HL-60 (cell line): ENCODE results near the gene CLSTN2.

Experiments
- DNase-seq, 2 experiments: peaks; one replicate each; pipeline ENCODE4 v3.0.0-alpha.2; 2010 to 2020; ENCODE audit warnings: low read depth in 1 of 2, low spot score in 1 of 2
- H3K27ac ChIP-seq: fragments of 250-450 bp; sonication (Bioruptor Pico); replicated peaks from 2 replicates; pipeline ENCODE4 v1.5.1; 2020; ENCODE audit warnings: mild to moderate bottlenecking, moderate library complexity
- H3K27me3 ChIP-seq: fragments of 250-450 bp; sonication (Bioruptor Pico); 2 replicates; pipeline ENCODE4 v1.5.1; 2021; ENCODE audit warnings: mild to moderate bottlenecking, moderate library complexity; ENCODE audit not compliant: insufficient read depth, poor library complexity, severe bottlenecking
- H3K4me3 ChIP-seq: replicated peaks from 2 replicates; pipeline ENCODE4 v1.5.1; 2011; ENCODE audit warnings: mild to moderate bottlenecking, control low read depth, low read length; ENCODE audit not compliant: insufficient read depth
- GABPA ChIP-seq: IDR thresholded peaks from 2 replicates; pipeline ENCODE4 v1.6.1; 2012; ENCODE audit warnings: low read depth
- POLR2AphosphoS5 ChIP-seq: IDR thresholded peaks from 2 replicates; pipeline ENCODE4 v1.6.1; 2012; ENCODE audit warnings: low read depth
- SPI1 ChIP-seq: IDR thresholded peaks from 2 replicates; pipeline ENCODE4 v1.6.1; 2012; ENCODE audit warnings: low read depth, mild to moderate bottlenecking, borderline replicate concordance
- TF ChIP-seq, protein P1 (sequence below): IDR thresholded peaks from 2 replicates; pipeline ENCODE4 v1.6.1; 2012; ENCODE audit warnings: low read depth; ENCODE audit not compliant: insufficient replicate concordance
- TF ChIP-seq, protein P2 (sequence below): IDR thresholded peaks from one replicate; pipeline ENCODE4 v1.5.1; 2011; ENCODE audit warnings: low read length, control low read depth, inconsistent platforms; ENCODE audit not compliant: insufficient read depth

Gene CLSTN2

DNA sequence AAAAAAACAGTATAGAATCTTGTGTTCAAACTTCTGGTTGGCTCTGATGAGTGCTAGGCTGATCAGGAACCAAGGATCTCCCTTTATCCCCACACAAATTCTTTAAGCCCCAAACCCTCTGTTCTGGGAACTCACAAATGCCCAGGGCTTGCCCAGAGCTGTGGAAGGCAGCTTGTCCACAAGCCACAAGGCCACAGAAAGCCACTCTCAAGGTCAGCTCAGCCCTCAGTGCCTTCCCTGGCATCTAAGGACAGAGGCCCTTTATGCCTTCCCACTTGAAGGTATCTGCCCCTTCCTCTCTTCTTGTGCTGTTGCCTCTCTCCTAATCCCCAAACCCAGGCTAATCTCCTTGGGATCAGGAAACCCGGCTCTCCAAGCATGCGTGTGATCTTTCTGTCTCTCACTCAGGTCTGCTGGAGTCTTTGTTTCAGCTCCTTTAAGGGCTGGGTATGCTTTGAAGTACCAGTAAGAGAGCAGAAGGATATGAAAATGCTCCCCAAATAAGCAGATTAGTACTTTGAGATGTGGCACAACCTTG, 597.9 kb downstream of the CLSTN2 start:
- Histone ChIP-seq H3K4me3 (no peak overlapping the region), H3K27ac (no peak overlapping the region), H3K27me3 (no peaks in the 10 kb centered on the region)
- DNase-seq, result no peak
- TF ChIP-seq SPI1, result no peak
- no peak for TF ChIP-seq POLR2AphosphoS5
- TF ChIP-seq, protein P1, sequence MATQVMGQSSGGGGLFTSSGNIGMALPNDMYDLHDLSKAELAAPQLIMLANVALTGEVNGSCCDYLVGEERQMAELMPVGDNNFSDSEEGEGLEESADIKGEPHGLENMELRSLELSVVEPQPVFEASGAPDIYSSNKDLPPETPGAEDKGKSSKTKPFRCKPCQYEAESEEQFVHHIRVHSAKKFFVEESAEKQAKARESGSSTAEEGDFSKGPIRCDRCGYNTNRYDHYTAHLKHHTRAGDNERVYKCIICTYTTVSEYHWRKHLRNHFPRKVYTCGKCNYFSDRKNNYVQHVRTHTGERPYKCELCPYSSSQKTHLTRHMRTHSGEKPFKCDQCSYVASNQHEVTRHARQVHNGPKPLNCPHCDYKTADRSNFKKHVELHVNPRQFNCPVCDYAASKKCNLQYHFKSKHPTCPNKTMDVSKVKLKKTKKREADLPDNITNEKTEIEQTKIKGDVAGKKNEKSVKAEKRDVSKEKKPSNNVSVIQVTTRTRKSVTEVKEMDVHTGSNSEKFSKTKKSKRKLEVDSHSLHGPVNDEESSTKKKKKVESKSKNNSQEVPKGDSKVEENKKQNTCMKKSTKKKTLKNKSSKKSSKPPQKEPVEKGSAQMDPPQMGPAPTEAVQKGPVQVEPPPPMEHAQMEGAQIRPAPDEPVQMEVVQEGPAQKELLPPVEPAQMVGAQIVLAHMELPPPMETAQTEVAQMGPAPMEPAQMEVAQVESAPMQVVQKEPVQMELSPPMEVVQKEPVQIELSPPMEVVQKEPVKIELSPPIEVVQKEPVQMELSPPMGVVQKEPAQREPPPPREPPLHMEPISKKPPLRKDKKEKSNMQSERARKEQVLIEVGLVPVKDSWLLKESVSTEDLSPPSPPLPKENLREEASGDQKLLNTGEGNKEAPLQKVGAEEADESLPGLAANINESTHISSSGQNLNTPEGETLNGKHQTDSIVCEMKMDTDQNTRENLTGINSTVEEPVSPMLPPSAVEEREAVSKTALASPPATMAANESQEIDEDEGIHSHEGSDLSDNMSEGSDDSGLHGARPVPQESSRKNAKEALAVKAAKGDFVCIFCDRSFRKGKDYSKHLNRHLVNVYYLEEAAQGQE, result no peak
- no peak for TF ChIP-seq GABPA
- TF ChIP-seq, protein P2, sequence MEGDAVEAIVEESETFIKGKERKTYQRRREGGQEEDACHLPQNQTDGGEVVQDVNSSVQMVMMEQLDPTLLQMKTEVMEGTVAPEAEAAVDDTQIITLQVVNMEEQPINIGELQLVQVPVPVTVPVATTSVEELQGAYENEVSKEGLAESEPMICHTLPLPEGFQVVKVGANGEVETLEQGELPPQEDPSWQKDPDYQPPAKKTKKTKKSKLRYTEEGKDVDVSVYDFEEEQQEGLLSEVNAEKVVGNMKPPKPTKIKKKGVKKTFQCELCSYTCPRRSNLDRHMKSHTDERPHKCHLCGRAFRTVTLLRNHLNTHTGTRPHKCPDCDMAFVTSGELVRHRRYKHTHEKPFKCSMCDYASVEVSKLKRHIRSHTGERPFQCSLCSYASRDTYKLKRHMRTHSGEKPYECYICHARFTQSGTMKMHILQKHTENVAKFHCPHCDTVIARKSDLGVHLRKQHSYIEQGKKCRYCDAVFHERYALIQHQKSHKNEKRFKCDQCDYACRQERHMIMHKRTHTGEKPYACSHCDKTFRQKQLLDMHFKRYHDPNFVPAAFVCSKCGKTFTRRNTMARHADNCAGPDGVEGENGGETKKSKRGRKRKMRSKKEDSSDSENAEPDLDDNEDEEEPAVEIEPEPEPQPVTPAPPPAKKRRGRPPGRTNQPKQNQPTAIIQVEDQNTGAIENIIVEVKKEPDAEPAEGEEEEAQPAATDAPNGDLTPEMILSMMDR, result no peak

DNA sequence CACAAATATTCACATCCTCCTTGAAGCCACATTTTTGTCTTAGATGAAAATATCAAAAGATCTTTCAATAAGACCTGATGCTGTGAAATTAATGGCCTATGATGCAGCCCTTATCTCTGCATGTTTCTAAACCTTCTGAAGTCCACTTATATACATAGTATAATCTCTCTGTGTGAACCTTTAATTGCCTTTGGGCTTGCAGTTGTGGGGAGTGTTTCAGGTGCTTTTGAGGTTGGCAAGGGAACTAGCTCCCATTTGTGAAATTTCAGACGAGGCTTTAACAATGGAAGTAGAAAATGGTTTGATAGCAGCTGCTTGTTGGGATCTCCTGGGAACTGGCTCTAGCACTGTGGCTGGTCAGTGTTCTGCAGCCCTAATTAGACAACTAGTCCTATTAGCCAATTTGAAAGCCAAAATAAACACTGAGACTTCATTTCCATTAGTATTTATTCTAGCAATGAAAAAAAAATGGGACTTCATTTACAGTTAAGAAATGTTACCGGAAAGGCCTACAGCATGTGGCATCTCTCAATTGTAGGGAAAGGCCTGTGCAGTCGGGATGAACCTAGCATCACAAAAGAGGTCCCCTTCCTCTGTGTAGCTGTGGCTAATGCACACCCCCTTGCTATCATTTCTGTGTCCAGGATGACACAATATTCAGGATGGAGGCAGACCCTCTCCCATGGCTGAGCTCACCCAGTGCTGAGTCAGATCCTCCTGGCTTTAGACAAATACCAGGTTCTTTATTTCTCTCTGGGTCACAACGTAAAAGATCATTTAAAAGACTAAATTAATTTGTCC, 602.1 kb downstream of the CLSTN2 start:
- DNase-seq, result no peak
- H3K4me3 ChIP-seq, result no peak overlapping the region
- no peak overlapping the region for H3K27ac ChIP-seq
- TF ChIP-seq POLR2AphosphoS5 (no peak), SPI1 (no peak), GABPA (no peak)
- TF ChIP-seq, protein P2, result no peak
- TF ChIP-seq, protein P1, result no peak
- no peaks in the 10 kb centered on the region for H3K27me3 ChIP-seq

DNA sequence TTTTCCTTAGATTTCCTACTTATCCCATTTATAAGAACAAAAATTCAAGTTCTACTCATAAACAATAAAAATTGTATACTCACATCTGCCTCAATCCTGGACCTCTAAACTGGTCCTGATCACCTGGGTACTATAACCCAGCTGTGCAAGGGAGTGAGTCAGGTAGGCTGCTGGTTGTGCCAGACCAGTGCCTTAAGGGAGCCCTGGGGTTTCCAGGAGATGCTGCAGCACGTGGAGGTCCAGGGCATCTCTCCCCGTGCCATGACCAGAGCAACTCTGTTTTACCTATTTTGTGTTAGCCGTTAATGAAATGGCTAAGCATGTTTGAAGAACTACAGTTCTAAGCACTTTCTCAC, 602.7 kb downstream of the CLSTN2 start:
- TF ChIP-seq POLR2AphosphoS5, result no peak
- no peak for DNase-seq

DNA sequence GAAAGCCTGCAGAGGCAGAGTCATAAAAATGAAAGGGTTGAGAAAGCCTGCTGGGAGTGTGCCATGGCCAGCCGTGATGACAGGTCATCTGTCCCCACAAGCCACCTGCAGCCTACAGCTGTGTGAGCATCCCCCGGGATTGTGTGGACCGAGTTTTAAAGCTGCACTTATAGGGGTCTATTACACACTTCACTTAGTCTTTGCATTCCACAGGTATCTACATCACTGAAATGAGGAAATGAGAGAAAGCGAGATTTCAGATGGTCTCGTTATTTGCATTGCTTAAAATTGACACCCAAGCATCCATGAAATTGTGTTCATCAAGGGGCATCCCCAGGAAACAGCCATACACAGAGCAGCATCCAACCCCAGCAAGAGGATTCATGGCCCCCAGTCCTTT, 605.3 kb downstream of the CLSTN2 start:
- TF ChIP-seq POLR2AphosphoS5 (no peak), SPI1 (no peak), GABPA (no peak)
- TF ChIP-seq, protein P1, result no peak
- TF ChIP-seq, protein P2, result no peak
- DNase-seq, result no peak
- Histone ChIP-seq H3K27ac (no peak overlapping the region), H3K27me3 (no peaks in the 10 kb centered on the region), H3K4me3 (no peak overlapping the region)

More for the DNA sequence above, 602.7 kb downstream of the CLSTN2 start:
- H3K27ac ChIP-seq, result no peak overlapping the region
- H3K4me3 ChIP-seq, result no peak overlapping the region
- H3K27me3 ChIP-seq, result no peaks in the 10 kb centered on the region
